Measurements from ENCODE around the gene TCTA.

TCTA gene

DNA sequence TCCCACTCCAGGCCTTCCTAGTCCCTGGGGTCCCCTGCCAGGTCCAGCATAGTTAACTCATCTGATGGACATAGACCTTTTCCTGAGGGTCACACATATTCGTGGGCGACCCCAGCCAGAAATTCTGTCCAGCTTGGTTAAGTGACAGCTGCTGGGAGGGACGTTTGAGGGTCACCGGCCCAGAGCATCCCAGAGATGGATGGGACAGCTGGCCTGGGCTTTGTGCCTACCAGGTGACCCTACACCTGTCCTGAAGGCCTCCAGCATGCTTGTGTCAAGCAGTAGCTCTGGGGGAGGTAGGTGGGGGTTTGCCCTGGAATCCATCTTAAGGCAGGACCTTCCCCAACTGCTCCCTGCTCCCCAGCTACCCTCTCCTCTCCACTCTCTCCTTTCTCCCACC, 48.7 kb downstream of the TCTA start:
- DNase-seq (ENCODE audit: low read depth in 2 of 2), result no peak

DNA sequence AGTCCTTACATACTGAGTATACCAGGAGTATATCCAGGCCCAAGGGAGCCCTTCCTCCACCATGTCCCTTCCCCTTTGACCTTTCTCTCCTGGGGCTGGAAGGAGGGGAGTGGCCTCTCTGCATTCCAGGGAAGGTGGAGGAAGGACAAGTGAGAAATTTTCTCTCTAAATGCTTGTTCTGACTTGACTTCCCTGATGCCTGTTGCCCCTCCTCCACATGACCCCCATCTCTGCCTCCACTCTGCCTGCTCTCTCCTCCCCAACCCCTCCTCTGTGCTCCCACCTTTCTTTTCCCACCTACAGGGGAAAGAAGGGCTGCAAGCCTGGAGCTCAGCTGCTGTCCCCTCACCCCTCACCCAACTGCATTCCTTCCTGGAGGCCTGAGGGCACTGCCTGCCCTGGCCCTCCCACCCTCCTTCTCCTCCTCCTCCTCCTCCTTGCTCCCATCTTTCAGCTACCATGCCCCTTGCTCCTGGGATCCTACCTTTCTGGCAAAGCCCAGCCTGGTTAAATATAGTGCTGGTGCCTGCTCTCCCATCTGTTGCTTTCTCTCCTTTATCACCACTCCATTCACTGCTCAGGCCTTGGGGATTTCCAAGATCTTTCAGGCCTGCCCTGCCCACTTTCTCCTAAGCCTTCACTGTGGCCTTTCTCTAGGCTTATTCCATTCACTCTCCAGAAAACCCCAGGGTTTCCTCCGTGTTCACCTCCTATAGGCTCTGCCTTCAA, 49.4 kb downstream of the TCTA start:
- no peak for DNase-seq (ENCODE audit: low read depth in 2 of 2)

DNA sequence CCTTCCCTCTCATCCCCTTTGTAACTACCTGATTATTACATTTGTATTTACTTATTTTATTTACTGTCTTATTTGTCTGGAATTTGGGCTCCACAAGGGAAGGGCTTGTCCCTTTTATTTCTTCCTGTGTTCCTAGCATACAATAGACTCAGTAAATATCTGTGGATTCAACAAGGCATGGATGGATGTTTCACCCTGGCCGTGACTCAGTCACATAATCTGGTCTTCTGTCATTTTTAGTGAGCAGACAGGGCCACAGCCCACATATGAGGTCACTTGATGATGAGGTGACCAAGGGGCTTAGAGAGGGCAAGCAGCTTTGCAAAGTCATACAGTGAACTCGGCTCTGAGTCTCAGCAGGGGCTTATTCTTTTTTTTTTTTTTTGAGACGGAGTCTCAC, 50.0 kb downstream of the TCTA start:
- DNase-seq (ENCODE audit: low read depth in 2 of 2), result no peak

DNA sequence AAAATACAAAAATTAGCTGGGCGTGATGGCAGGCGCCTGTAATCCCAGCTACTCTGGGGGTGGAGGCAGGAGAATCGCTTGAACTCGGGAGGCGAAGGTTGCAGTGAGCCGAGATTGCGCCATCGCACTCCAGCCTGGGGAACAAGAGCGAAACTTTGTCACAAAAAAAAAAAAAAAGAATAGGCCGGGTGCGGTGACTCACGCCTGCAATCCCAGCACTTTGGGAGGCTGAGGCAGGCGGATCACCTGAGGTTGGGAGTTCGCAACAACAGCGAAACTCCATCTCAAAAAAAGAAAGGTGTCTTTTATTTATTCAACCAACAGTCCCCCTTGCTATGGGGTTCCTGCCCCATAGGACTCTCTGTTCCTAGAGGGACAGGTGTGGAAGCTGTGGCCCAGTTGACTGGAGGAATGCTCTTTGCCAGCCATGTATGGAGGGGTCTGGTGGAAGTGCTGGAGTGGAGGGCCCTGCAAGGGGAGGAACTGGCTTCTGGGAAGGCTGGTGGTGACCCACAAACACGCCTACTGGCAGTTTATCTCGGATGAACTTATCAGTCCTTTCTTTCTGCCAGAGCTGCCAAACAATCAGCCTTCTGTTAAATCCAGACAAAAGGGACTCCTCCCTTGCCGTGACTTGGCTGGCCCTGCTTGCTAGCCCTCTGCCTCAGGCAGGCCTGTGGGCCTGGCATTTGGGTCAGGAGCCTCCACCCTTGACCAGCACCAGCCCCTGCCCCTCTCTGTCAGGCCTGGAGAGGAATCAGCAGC, 53.2 kb downstream of the TCTA start:
- no peak for DNase-seq (ENCODE audit: low read depth in 2 of 2)
